IPS-20b (cell line): ENCODE measurements around the gene MGME1.

Experiments
- H3K27ac ChIP-seq: one replicate; pipeline ENCODE4 v1.5.1; 2013; ENCODE audit warnings: low read length
- H3K27me3 ChIP-seq: 2 replicates; pipeline ENCODE4 v1.6.1; 2013; ENCODE audit warnings: mild to moderate bottlenecking, low read length, inconsistent platforms; ENCODE audit not compliant: insufficient read depth
- H3K36me3 ChIP-seq: 2 replicates; pipeline ENCODE4 v1.6.1; 2013; ENCODE audit warnings: low read depth, mild to moderate bottlenecking, inconsistent platforms, low read length, moderate library complexity; ENCODE audit not compliant: insufficient read depth
- H3K4me1 ChIP-seq: 2 replicates; pipeline ENCODE4 v1.6.1; 2013; ENCODE audit warnings: mild to moderate bottlenecking, control low read depth, inconsistent platforms, low read length, moderate library complexity; ENCODE audit not compliant: insufficient read depth
- H3K4me3 ChIP-seq: 2 replicates; pipeline ENCODE4 v1.5.1; 2013; ENCODE audit warnings: mild to moderate bottlenecking, low read length, inconsistent platforms
- H3K9ac ChIP-seq: 2 replicates; pipeline ENCODE4 v1.6.1; 2013; ENCODE audit warnings: low read depth, mild to moderate bottlenecking, inconsistent platforms, low read length, moderate library complexity
- H3K9me3 ChIP-seq: 2 replicates; pipeline ENCODE4 v1.6.1; 2013; ENCODE audit warnings: mild to moderate bottlenecking, low read depth, low read length, inconsistent platforms; ENCODE audit not compliant: insufficient read depth

Gene MGME1, protein sequence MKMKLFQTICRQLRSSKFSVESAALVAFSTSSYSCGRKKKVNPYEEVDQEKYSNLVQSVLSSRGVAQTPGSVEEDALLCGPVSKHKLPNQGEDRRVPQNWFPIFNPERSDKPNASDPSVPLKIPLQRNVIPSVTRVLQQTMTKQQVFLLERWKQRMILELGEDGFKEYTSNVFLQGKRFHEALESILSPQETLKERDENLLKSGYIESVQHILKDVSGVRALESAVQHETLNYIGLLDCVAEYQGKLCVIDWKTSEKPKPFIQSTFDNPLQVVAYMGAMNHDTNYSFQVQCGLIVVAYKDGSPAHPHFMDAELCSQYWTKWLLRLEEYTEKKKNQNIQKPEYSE

DNA sequence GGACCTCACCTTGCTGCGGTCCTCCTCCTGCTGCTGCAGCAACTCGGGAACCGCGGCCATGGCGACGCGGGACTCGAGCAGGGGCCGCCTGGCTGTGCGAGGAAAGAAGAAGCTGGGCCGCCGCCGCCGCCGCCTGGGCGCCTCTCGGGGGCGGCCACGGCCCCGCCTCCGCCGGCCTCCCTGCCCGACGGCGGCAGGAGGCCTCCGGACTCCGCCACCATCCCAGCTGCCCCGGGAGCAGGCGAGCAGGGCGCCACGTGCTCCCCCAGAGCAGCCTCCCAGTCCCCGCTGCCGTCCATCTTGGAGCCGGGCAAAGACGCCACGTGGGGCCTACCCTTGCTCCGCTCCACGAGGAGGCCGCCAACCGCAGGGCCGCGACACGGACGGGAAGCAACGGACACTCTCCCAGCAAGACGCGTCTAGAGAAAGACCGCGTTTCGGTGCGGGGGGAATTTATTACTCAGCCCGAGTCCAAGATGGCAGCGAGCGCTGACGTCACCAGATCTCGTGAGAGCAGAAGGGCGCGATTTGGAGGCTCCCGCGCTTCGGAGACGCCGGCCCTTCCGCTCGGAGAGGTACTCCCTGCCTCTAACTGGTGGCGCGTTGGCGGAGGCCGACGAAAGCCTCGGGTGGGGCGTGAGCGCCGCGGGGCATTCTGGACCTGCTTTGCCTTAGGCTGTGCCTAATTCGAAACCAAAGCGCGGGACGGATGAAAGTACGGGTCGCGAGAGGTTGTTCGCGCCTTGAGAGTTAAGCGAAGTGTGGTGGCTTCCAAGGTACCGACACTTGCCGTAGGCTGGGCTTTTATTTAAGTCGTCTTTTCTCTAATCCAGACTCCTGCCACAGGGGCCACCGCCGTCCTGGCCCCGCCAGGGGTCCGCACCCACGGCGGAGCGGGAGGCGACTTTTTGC is at the start of gene MGME1, which contains the start of gene SNX5:
MGME1 (plus strand) TSS at position 653 of the 912 bp plus-strand sequence. CDS start 842 bp downstream, outside the sequence.
SNX5 (minus strand) TSS at position 429 of the 912 bp plus-strand sequence; CDS start at position 60, 369 bp downstream.
- H3K9me3 ChIP-seq: no peaks in the 10 kb centered on the region
- H3K27me3 ChIP-seq: no peaks in the 10 kb centered on the region
- H3K9ac ChIP-seq: peak within 1 kb of the TSS; percentile 99
- H3K4me1 ChIP-seq: peaks cover 24% of the 10 kb centered on the region
- peaks cover 64% of the 10 kb centered on the region for H3K36me3 ChIP-seq
- H3K4me3 ChIP-seq: peak within 1 kb of the TSS; percentile 96
- H3K27ac ChIP-seq: peak within 1 kb of the TSS; percentile 94

DNA sequence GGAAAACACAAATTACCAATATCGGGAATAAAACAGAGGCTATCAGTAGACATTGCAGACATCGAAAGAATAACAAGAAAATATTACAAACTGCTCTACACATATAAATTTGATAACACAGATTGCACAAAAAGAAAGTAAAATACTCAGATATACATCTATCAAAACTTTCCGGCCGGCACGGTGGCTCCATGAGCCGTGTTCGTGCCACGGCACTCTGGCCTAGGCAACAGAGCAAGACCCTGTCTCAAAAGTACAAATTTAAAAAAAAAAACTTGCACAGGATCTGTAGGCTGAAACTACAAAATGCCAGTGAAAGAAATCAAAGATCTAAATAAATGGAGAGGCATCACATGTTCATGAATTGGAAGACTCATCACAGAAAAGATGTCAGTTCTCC is 49.7 kb upstream of the MGME1 start:
- Histone ChIP-seq H3K9ac (no peak overlapping the region), H3K4me3 (no peak overlapping the region), H3K36me3 (no peaks in the 10 kb centered on the region), H3K27me3 (no peaks in the 10 kb centered on the region), H3K9me3 (no peaks in the 10 kb centered on the region), H3K4me1 (no peaks in the 10 kb centered on the region), H3K27ac (no peak overlapping the region)

DNA sequence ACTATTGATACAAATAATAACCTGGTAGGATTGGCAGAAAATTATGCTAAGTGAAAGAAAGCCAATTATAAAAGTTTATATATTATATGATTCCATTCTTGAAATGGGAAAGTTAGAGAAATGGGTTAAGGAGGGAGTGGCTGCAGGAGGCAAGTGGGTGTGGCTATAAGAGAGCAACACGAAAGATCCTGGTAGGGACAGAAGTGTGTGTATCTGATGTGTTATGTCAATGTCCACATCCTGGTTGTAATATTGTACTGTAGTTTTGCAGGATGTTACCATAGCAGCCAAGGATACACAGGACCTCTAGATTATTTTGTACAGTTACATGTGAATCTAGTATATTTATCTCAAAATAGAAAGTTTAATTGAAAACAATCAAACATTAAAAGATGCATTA is 47.0 kb upstream of the MGME1 start:
- Histone ChIP-seq H3K9ac (no peak overlapping the region), H3K4me3 (no peak overlapping the region), H3K27ac (no peak overlapping the region), H3K36me3 (no peaks in the 10 kb centered on the region), H3K9me3 (no peaks in the 10 kb centered on the region), H3K27me3 (0 out of 2 replicates have a peak, but pooled peaks cover 6% of the 10 kb centered on the region), H3K4me1 (no peaks in the 10 kb centered on the region)

DNA sequence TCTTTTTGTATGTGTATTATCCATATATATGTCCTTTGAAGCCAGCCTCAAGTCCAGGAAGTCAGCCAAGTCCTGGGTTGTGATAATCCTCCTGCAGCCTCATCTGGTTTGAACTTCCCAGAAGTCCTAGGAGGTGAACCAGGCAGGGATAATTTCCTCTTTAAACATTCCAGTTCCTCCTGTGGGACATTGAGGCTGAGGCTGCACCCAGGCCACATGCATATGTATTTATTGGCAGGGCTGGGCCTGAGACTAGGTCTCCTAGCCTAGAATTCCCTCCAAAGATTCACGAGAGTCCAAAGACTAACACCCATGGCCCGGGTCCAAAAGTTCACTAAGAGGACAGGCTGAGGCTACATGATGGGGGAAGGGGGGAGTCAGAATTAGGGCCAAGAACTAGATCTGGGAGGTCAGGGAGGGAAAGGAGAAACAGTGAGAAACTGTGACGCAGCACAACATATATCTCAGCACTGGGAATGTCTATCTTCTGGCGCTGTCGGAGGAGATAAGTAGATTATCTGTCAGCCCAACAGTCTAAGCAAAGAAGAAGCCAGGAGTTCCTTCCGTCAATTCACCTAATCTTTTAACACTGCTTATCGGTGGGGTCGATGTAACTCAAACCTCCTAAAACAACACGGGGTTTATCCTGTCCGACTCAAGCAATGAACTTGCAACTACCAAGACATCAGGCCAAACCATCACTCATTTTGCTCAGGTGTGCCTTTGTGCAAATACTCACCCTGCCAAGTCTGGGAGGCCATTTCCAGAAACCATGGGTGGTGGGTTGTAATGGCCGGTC is 43.5 kb upstream of the MGME1 start:
- Histone ChIP-seq H3K9ac (no peak overlapping the region), H3K27me3 (0 out of 2 replicates have a peak, but pooled peaks cover 6% of the 10 kb centered on the region), H3K36me3 (no peaks in the 10 kb centered on the region), H3K4me3 (no peak overlapping the region), H3K27ac (no peak overlapping the region), H3K4me1 (no peaks in the 10 kb centered on the region), H3K9me3 (no peaks in the 10 kb centered on the region)

DNA sequence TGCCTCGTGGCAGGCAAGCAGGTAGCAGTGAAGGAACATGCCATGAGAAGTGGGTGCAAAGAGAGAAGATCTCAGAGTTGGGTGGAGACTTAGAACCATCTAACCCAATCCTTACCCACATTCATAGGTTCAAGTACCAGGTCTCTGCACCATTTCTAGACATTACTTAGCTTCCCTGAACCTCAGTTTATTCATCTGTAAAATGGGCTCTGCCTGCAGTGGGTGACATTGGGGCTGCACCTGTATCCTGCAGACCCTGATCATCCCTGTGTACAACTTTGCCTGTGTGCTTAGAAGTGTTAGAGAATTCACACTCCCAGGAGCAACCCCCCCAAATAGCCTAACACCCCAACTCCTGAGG is 42.9 kb upstream of the MGME1 start:
- no peak overlapping the region for H3K9ac ChIP-seq
- no peak overlapping the region for H3K4me3 ChIP-seq
- H3K27me3 ChIP-seq: 0 out of 2 replicates have a peak, but pooled peaks cover 6% of the 10 kb centered on the region
- no peaks in the 10 kb centered on the region for H3K4me1 ChIP-seq
- H3K27ac ChIP-seq: no peak overlapping the region
- H3K36me3 ChIP-seq: no peaks in the 10 kb centered on the region
- H3K9me3 ChIP-seq: no peaks in the 10 kb centered on the region

DNA sequence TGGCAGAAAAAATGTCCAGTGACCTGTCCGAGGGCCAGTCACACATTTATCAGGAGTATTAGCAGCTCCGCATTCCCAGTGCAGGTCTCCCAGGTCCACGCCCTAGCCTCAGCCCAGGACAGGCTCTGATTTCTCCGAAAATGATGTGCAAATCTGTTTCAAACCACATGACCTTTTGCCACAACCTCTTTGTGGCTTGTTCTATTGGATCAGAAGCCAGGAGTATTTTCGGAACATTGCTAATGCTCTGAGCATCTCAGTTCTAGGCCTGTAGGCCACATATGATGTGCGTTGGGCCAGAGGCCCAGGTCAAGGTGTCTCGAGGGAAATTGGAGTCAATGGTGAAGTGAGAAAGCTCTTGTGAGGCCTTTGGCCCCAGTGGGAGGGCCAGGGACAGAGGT is 40.6 kb upstream of the MGME1 start:
- Histone ChIP-seq H3K36me3 (no peaks in the 10 kb centered on the region), H3K27me3 (peaks cover 18% of the 10 kb centered on the region), H3K4me3 (no peak overlapping the region), H3K27ac (no peak overlapping the region), H3K9me3 (no peaks in the 10 kb centered on the region; the same call in 1 of the 2 replicates), H3K4me1 (no peaks in the 10 kb centered on the region; the same call in 1 of the 2 replicates), H3K9ac (no peak overlapping the region)

DNA sequence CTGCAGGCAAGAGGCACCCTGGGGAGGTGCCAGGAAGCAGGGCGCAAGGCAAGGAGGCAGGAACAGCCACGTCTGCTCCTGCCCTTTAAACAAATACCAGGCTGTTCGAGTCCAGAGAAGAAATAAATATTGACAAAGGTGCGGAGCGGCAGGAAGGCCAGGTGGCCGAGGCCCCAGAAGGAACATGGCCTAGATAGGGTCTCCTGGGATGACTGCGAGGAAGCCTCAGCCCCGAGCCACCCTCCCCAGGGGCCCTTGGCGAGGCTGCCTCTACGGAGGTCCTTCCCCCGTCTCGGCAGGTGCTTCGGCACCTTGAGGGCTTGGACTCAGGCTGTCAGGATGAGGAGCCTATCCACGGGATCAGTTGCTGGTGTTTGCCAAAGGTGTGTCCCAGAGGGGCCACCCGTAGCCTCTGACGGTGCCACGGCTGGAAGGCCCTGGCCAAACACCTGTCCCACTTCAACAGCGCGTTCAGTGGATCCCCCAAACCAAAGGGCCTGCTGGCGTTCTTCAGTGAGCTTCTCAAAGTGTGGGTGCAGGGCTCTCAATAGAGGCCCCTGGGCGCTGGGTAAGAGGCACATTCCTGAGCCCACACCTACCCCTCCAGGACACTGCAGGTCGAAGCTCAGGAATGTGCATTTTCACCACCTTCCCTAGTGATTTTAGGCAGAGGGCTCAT is 40.0 kb upstream of the MGME1 start:
- Histone ChIP-seq H3K4me1 (peaks cover 5% of the 10 kb centered on the region; the same call in 1 of the 2 replicates), H3K9ac (no peak overlapping the region), H3K4me3 (no peak overlapping the region), H3K27me3 (peaks cover 23% of the 10 kb centered on the region), H3K9me3 (no peaks in the 10 kb centered on the region; the same call in 1 of the 2 replicates), H3K27ac (no peak overlapping the region), H3K36me3 (no peaks in the 10 kb centered on the region)

DNA sequence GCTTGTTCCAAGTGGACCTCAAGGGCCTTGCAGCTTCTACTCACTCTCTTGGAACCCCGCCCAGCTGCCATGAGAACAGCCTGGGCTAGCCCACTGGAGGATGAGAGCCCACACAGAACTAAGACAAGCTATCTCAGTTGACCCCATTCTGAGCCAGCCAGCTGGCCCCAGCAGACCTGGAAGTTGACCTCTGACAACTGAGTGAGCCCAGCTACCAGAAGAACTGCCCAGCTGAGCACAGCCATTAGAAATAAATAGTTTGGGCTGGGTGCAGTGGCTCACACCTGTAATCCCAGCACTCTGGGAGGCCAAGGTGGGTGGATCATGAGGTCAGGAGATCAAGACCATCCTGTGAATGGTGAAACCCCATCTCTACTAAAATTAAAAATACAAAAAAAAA is 37.3 kb upstream of the MGME1 start:
- Histone ChIP-seq H3K27ac (no peak overlapping the region), H3K9ac (no peak overlapping the region), H3K4me1 (peaks cover 20% of the 10 kb centered on the region; the same call in 1 of the 2 replicates), H3K9me3 (no peaks in the 10 kb centered on the region; the same call in 1 of the 2 replicates), H3K36me3 (no peaks in the 10 kb centered on the region), H3K4me3 (no peak overlapping the region), H3K27me3 (peaks cover 32% of the 10 kb centered on the region)

DNA sequence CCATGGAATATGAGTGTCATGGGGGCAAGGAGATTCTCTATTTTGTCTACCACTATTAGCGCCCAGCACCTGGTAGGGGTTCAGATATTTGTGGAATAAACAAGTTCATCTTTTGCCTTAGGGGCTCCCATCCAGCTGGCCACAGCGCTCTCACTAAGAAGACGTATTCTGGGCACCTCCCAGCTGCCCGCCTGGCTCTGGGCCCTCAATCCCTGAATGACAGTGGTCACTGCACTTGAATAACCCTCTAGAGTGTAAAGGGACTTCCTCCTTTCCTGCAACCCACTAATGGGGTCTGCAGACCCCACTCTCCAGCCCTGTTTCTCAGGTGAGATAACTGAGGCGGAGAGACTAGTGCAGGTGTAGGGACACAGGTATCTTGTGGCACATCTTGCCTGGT is 36.4 kb upstream of the MGME1 start:
- Histone ChIP-seq H3K9ac (no peak overlapping the region), H3K4me3 (no peak overlapping the region), H3K27me3 (peaks cover 31% of the 10 kb centered on the region), H3K4me1 (peaks cover 26% of the 10 kb centered on the region; the same call in 1 of the 2 replicates), H3K36me3 (no peaks in the 10 kb centered on the region), H3K9me3 (no peaks in the 10 kb centered on the region; the same call in 1 of the 2 replicates), H3K27ac (no peak overlapping the region)

DNA sequence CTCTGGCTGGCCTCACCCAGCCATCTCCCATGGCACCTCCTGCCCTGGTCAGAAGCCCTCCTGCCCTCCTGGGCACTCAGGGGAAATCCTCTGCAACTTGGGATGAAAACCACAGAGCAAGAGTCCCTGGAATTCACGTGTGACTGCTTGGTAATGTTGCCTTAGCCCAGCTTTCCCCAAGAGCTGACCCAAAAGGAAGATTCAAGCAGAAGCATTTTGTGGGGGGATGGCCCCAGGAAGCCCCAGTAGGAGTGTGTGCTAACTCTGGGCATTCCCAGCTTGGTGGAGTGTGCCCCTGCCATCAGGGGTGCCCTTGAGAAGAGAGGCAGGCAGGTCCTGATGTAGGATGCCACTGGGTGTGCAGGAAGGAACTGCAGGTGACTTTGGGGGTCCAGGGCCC is 35.7 kb upstream of the MGME1 start:
- peaks cover 26% of the 10 kb centered on the region; the same call in 1 of the 2 replicates for H3K4me1 ChIP-seq

More for the DNA sequence above, 35.7 kb upstream of the MGME1 start:
- H3K9me3 ChIP-seq: no peaks in the 10 kb centered on the region; the same call in 1 of the 2 replicates
- H3K4me3 ChIP-seq: no peak overlapping the region
- H3K27me3 ChIP-seq: peaks cover 31% of the 10 kb centered on the region
- no peaks in the 10 kb centered on the region for H3K36me3 ChIP-seq
- no peak overlapping the region for H3K9ac ChIP-seq
- H3K27ac ChIP-seq: no peak overlapping the region
